ENCODE data around the gene NUCB1. TPM values are rescaled to one million over a fixed set of nuclear protein-coding genes. Genes with fewer than 3 reads are reported as not detected.
"Not testable (repeated sequence)": the region's sequence is repeated elsewhere in the genome, so short reads cannot be mapped to it uniquely, and the experiment has no call there.

The NUCB1 gene
- total RNA-seq, 2 experiments from 2014 or later = 73.7 to 77.0 TPM

- Histone ChIP-seq H3K36me3 (ENCODE audit: insufficient read depth, low read length) (peaks cover 19% of the 10 kb centered on the region), H3K4me3 (ENCODE audit: low read length) (no peak overlapping the region), H3K4me1 (ENCODE audit: insufficient read depth, low read length) (peaks cover 5% of the 10 kb centered on the region), H3K9me3 (ENCODE audit: control insufficient read depth in 1 of 2, insufficient read depth in 1 of 2, low read length in 2 of 2) (no peaks in the 10 kb centered on the region), H3K27me3 (ENCODE audit: control insufficient read depth in 1 of 2, insufficient read depth in 2 of 2, low read length in 2 of 2) (no peaks in the 10 kb centered on the region), H3K27ac (ENCODE audit: low read depth in 1 of 2, low read length in 2 of 2) (no peak overlapping the region)
- H3K36me3 Mint-ChIP-seq (ENCODE audit: low read depth) = peaks cover 21% of the 10 kb centered on the region
- POLR2A ChIA-PET = interaction anchor here (1.2 kb wide), 1 partner anchor 11 kb away, joined by 5 read pairs; no protein-coding TSS in a partner anchor
- TF ChIP-seq CTCF (IDR thresholded peaks at IDR 0.05) = no peak
- H3K4me1 Mint-ChIP-seq (ENCODE audit: low read depth) = peaks cover 10% of the 10 kb centered on the region
- H3K27me3 Mint-ChIP-seq = no peaks in the 10 kb centered on the region
- intact Hi-C loops (cut with DNase I, micrococcal nuclease) = no loop called here
- no peak overlapping the region for H3K27ac Mint-ChIP-seq
- CTCF ChIA-PET = no interaction called here
- H3K9me3 Mint-ChIP-seq = no peaks in the 10 kb centered on the region
- DNase-seq = no peak
- no peak overlapping the region for H3K4me3 Mint-ChIP-seq
- ATAC-seq (ENCODE audit: poor library complexity) = no peak
Observed at GRCh38 chr19:48925240-48925843, 25.2 kb downstream of the NUCB1 start.

GRCh38 chr19:48925890-48926289 lies 25.8 kb downstream of the NUCB1 start:
- intact Hi-C loops (cut with DNase I, micrococcal nuclease); H3K4me3 Mint-ChIP-seq; H3K4me1 ChIP-seq (ENCODE audit: insufficient read depth, low read length); CTCF ChIA-PET; H3K27ac Mint-ChIP-seq; ATAC-seq (ENCODE audit: poor library complexity); H3K27ac ChIP-seq (ENCODE audit: low read depth in 1 of 2, low read length in 2 of 2); H3K9me3 Mint-ChIP-seq; H3K4me1 Mint-ChIP-seq (ENCODE audit: low read depth); H3K9me3 ChIP-seq (ENCODE audit: control insufficient read depth in 1 of 2, insufficient read depth in 1 of 2, low read length in 2 of 2); H3K27me3 ChIP-seq (ENCODE audit: control insufficient read depth in 1 of 2, insufficient read depth in 2 of 2, low read length in 2 of 2); DNase-seq; H3K4me3 ChIP-seq (ENCODE audit: low read length); H3K27me3 Mint-ChIP-seq: not testable (repeated sequence)
- peaks cover 18% of the 10 kb centered on the region for H3K36me3 Mint-ChIP-seq (ENCODE audit: low read depth)
- H3K36me3 ChIP-seq (ENCODE audit: insufficient read depth, low read length) = peaks cover 14% of the 10 kb centered on the region
- POLR2A ChIA-PET = interaction anchor here (1.2 kb wide), 1 partner anchor 11 kb away, joined by 5 read pairs; no protein-coding TSS in a partner anchor

- DNase-seq (peak in 5 of 14 experiments; percentile 10 to 40 (median 22)), ATAC-seq (ENCODE audit: poor library complexity) (peak; percentile 87)
- peaks cover 10% of the 10 kb centered on the region for H3K4me1 Mint-ChIP-seq (ENCODE audit: low read depth)
- peak overlapping the region; percentile 81 for H3K4me3 Mint-ChIP-seq
- ChIA-PET POLR2A (no interaction called here), CTCF (no interaction called here)
- H3K9me3 Mint-ChIP-seq = no peaks in the 10 kb centered on the region
- peak overlapping the region; percentile 25 for H3K4me3 ChIP-seq (ENCODE audit: low read length)
- peak overlapping the region; percentile 73 for H3K27ac Mint-ChIP-seq
- no peak overlapping the region for H3K27ac ChIP-seq (ENCODE audit: low read depth in 1 of 2, low read length in 2 of 2)
- peaks cover 5% of the 10 kb centered on the region for H3K4me1 ChIP-seq (ENCODE audit: insufficient read depth, low read length)
- H3K36me3 Mint-ChIP-seq (ENCODE audit: low read depth) = peaks cover 10% of the 10 kb centered on the region
- no peaks in the 10 kb centered on the region for H3K27me3 ChIP-seq (ENCODE audit: control insufficient read depth in 1 of 2, insufficient read depth in 2 of 2, low read length in 2 of 2)
- peaks cover 5% of the 10 kb centered on the region for H3K36me3 ChIP-seq (ENCODE audit: insufficient read depth, low read length)
- no peaks in the 10 kb centered on the region for H3K9me3 ChIP-seq (ENCODE audit: control insufficient read depth in 1 of 2, insufficient read depth in 1 of 2, low read length in 2 of 2)
- TF ChIP-seq CTCF (IDR thresholded peaks at IDR 0.05) = no peak
- no peaks in the 10 kb centered on the region for H3K27me3 Mint-ChIP-seq
- intact Hi-C loops (cut with DNase I, micrococcal nuclease) = no loop called here
Observed at GRCh38 chr19:48926909-48927308, 26.8 kb downstream of the NUCB1 start.

- CTCF ChIA-PET; H3K4me1 ChIP-seq (ENCODE audit: insufficient read depth, low read length); H3K36me3 Mint-ChIP-seq (ENCODE audit: low read depth); ATAC-seq (ENCODE audit: poor library complexity); H3K27ac Mint-ChIP-seq; H3K36me3 ChIP-seq (ENCODE audit: insufficient read depth, low read length); H3K27me3 Mint-ChIP-seq; POLR2A ChIA-PET; H3K9me3 ChIP-seq (ENCODE audit: control insufficient read depth in 1 of 2, insufficient read depth in 1 of 2, low read length in 2 of 2); H3K27me3 ChIP-seq (ENCODE audit: control insufficient read depth in 1 of 2, insufficient read depth in 2 of 2, low read length in 2 of 2); H3K9me3 Mint-ChIP-seq; DNase-seq; H3K4me3 Mint-ChIP-seq; H3K4me1 Mint-ChIP-seq (ENCODE audit: low read depth); intact Hi-C loops (cut with DNase I, micrococcal nuclease); H3K4me3 ChIP-seq (ENCODE audit: low read length); H3K27ac ChIP-seq (ENCODE audit: low read depth in 1 of 2, low read length in 2 of 2): not testable (repeated sequence)
Observed at GRCh38 chr19:48927692-48928091, 27.6 kb downstream of the NUCB1 start.

All from CD4-positive, alpha-beta T cell (primary cell).